Lung (tissue), 12 donors: ENCODE measurements around the gene TMEM51. TPM values are rescaled to one million over a fixed set of nuclear protein-coding genes. Genes with fewer than 3 reads are reported as not detected.

ENCODE experiments used
- ATAC-seq: fragments of 200-7000 bp; cut with Tn5 transposase; one replicate; pipeline ENCODE4 v1.9.1; 2020; ENCODE audit warnings: moderate number of reproducible peaks; ENCODE audit not compliant: insufficient read depth, low FRiP score
- DNase-seq, 3 donors: peaks; one replicate each; pipeline ENCODE4 v3.0.0-alpha.2; 2013 to 2017
- H3K27ac ChIP-seq, 2 donors: one replicate each; pipeline ENCODE4 v1.5.1; 2013; ENCODE audit warnings: mild to moderate bottlenecking in 2 of 2, moderate library complexity in 2 of 2, control low read depth in 1 of 2, inconsistent platforms in 1 of 2, low read depth in 1 of 2, low read length in 1 of 2
- H3K27me3 ChIP-seq, 3 donors: one replicate each; pipeline ENCODE4 v1.5.1; 2013; ENCODE audit warnings: low read length in 2 of 3; ENCODE audit not compliant: control insufficient read depth in 3 of 3, insufficient read depth in 3 of 3
- H3K36me3 ChIP-seq, 4 donors: one replicate each; pipeline ENCODE4 v1.5.1; 2013; ENCODE audit warnings: low read length in 4 of 4, mild to moderate bottlenecking in 1 of 4, moderate library complexity in 1 of 4; ENCODE audit not compliant: control insufficient read depth in 4 of 4, insufficient read depth in 4 of 4
- H3K4me1 ChIP-seq, 5 donors: one replicate each; pipeline ENCODE4 v1.5.1; 2013; ENCODE audit warnings: low read length in 5 of 5, mild to moderate bottlenecking in 2 of 5, moderate library complexity in 1 of 5; ENCODE audit not compliant: control insufficient read depth in 5 of 5, insufficient read depth in 5 of 5
- H3K4me3 ChIP-seq: one replicate; pipeline ENCODE4 v1.5.1; 2013; ENCODE audit warnings: mild to moderate bottlenecking, control low read depth, moderate library complexity
- H3K9ac ChIP-seq, 2 donors: one replicate each; pipeline ENCODE4 v1.5.1; 2013; ENCODE audit warnings: low read length in 2 of 2, control low read depth in 1 of 2; ENCODE audit not compliant: insufficient read depth in 1 of 2
- H3K9me3 ChIP-seq, 4 donors: one replicate each; pipeline ENCODE4 v1.5.1; 2013; ENCODE audit warnings: low read length in 3 of 4, mild to moderate bottlenecking in 1 of 4, moderate library complexity in 1 of 4; ENCODE audit not compliant: control insufficient read depth in 4 of 4, insufficient read depth in 3 of 4
- CTCF ChIP-seq: IDR thresholded peaks from 2 replicates; pipeline ENCODE4 v1.5.1; 2012; ENCODE audit warnings: mild to moderate bottlenecking; ENCODE audit errors: control extremely low read depth, extremely low read depth
- WGBS, 2 donors: extraction: QIAGEN DNeasy Blood & Tissue Kit; methylation state at CpG; one replicate each; pipeline ENCODE4 v1.1.7; 2013; 5-methylcytosine and 5-hydroxymethylcytosine counted together
- polyA plus RNA-seq, 2 donors: library from polyadenylated mRNA; stranded (reverse); fragments of 200-250 nt; gene quantifications; one replicate each; pipeline ENCODE4 v1.2.1, GENCODE V29; 2013
- total RNA-seq, 2 donors: library from RNA; depleted of rRNA in 1 of 2; stranded (reverse); fragments of >200 nt in 1 of 2; gene quantifications; one replicate each; pipeline ENCODE4 v1.2.1, GENCODE V29; 2014 to 2021
- donor health status: control.
- donor health status: control.
- donor health status: Bipolar disorder and iron deficiency.
- donor health status: healthy.
- donor health status: DM: yes; HTN: yes; CAD: no.

TMEM51 gene
- total and polyA plus RNA-seq, 4 donors = 7.7 to 17.8 (median 12.2) TPM

GRCh38 chr1:15118579-15118978 is 35.0 kb upstream of the TMEM51 start:
- DNase-seq = no peak
- H3K4me3 ChIP-seq = no peak overlapping the region
- H3K27me3 ChIP-seq = no peaks in the 10 kb centered on the region
- H3K9ac ChIP-seq = no peak overlapping the region
- WGBS, 2 donors = 92 to 95% methylated on average over 8 of the region's 8 CpGs
- no peak for ATAC-seq
- H3K4me1 ChIP-seq = peaks cover 0 to 2% (median 0%) of the 10 kb centered on the region in 5 donors
- H3K36me3 ChIP-seq = peaks cover 0 to 4% (median 0%) of the 10 kb centered on the region in 4 donors
- TF ChIP-seq CTCF = no peak
- no peak overlapping the region for H3K27ac ChIP-seq
- no peaks in the 10 kb centered on the region for H3K9me3 ChIP-seq

- Histone ChIP-seq H3K27me3 (peaks cover 0 to 2% (median 0%) of the 10 kb centered on the region in 3 donors), H3K9me3 (no peaks in the 10 kb centered on the region), H3K36me3 (no peaks in the 10 kb centered on the region), H3K9ac (no peak overlapping the region), H3K4me3 (no peak overlapping the region), H3K4me1 (peaks cover 0 to 2% (median 0%) of the 10 kb centered on the region in 5 donors), H3K27ac (no peak overlapping the region)
- 89% methylated on average over 13 of the region's 13 CpGs for WGBS, 2 donors
- DNase-seq (no peak), ATAC-seq (no peak)
- TF ChIP-seq CTCF = no peak
These were observed 33.1 kb upstream of the TMEM51 start for GRCh38 chr1:15120251-15120945.

GRCh38 chr1:15122331-15122730 is 31.2 kb upstream of the TMEM51 start:
- Histone ChIP-seq H3K9ac (no peak overlapping the region), H3K27me3 (peaks cover 0 to 3% (median 0%) of the 10 kb centered on the region in 3 donors), H3K27ac (no peak overlapping the region), H3K36me3 (no peaks in the 10 kb centered on the region), H3K4me1 (peaks cover 0 to 2% (median 0%) of the 10 kb centered on the region in 5 donors), H3K4me3 (no peak overlapping the region), H3K9me3 (no peaks in the 10 kb centered on the region)
- no peak for ATAC-seq
- WGBS, 2 donors = 84 to 96% methylated on average over 7 of the region's 7 CpGs
- no peak for TF ChIP-seq CTCF
- no peak for DNase-seq
